ENCODE measurements around the gene SOX18. TPM values are rescaled to one million over a fixed set of nuclear protein-coding genes. Genes with fewer than 3 reads are reported as not detected.
A peak's percentile ranks its signal among the peaks of the same experiment; 100 is the strongest.

SOX18 gene
- total and polyA plus RNA-seq, 2 of the 13 experiments (the other 11 are each of a cell fraction or from before 2014, with no cell fraction given), result 1.6 to 1.9 TPM

- peak; percentile 92; the same call in 1 of the 2 replicates for TF ChIP-seq ZNF512B (CRISPR knock-in tag; IDR thresholded peaks at IDR 0.05; ENCODE audit: borderline replicate concordance)
- peak; percentile 43 for TF ChIP-seq PRDM15 (CRISPR knock-in tag; IDR thresholded peaks at IDR 0.05)
- TF ChIP-seq ZNF484 (CRISPR knock-in tag; IDR thresholded peaks at IDR 0.05; ENCODE audit: borderline replicate concordance, low read depth), result no peak
- no peak for TF ChIP-seq MLXIP (CRISPR knock-in tag; IDR thresholded peaks at IDR 0.05; ENCODE audit: borderline replicate concordance)
- peak; percentile 80; the same call in 1 of the 2 replicates for TF ChIP-seq PCBP1 (IDR thresholded peaks at IDR 0.05; ENCODE audit: borderline replicate concordance, low read depth, low read length)
- TF ChIP-seq ZSCAN31 (CRISPR knock-in tag; IDR thresholded peaks at IDR 0.05; ENCODE audit: low read depth), result peak; percentile 27; the same call in 1 of the 2 replicates
- TF ChIP-seq ZNF883 (CRISPR knock-in tag; IDR thresholded peaks at IDR 0.05; ENCODE audit: not compliant biosample characterization), result peak; percentile 27
- TF ChIP-seq LCORL (IDR thresholded peaks at IDR 0.05), result 0 out of 2 replicates have a peak, but pooled peaks have one; percentile 18
- TF ChIP-seq LCORL (CRISPR knock-in tag; IDR thresholded peaks at IDR 0.05), result peak; percentile 96
- TF ChIP-seq POLR2A (IDR thresholded peaks at IDR 0.05; ENCODE audit: insufficient read depth in 1 of 2, low read depth in 2 of 2, low read length in 2 of 2), result peak in 1 of 2 experiments; percentile 65; a peak in 2 of 4 replicates
- no peak for TF ChIP-seq CENPX (CRISPR knock-in tag; IDR thresholded peaks at IDR 0.05)
- TF ChIP-seq ZNF282 (IDR thresholded peaks at IDR 0.05; ENCODE audit: partially characterized antibody), result no peak
- TF ChIP-seq SIN3B (IDR thresholded peaks at IDR 0.05; ENCODE audit: low read length), result peak; percentile 17; the same call in 1 of the 2 replicates
- TF ChIP-seq NFIB (CRISPR knock-in tag; IDR thresholded peaks at IDR 0.05; ENCODE audit: borderline replicate concordance), result no peak
- TF ChIP-seq RXRA (CRISPR knock-in tag; IDR thresholded peaks at IDR 0.05), result peak; percentile 84
Observed at GRCh38 chr20:64053841-64054661, 4.6 kb upstream of the SOX18 start (continued).

All from HepG2 (cell line).